ENCODE measurements around the gene E2F3. TPM values are rescaled to one million over a fixed set of nuclear protein-coding genes. Genes with fewer than 3 reads are reported as not detected.
"Not testable (repeated sequence)": the region's sequence is repeated elsewhere in the genome, so short reads cannot be mapped to it uniquely, and the experiment has no call there.

E2F3 gene
- polyA plus RNA-seq, 2 of the 4 experiments (the other 2 are of a cell fraction) = 14.4 to 18.0 TPM

DNA sequence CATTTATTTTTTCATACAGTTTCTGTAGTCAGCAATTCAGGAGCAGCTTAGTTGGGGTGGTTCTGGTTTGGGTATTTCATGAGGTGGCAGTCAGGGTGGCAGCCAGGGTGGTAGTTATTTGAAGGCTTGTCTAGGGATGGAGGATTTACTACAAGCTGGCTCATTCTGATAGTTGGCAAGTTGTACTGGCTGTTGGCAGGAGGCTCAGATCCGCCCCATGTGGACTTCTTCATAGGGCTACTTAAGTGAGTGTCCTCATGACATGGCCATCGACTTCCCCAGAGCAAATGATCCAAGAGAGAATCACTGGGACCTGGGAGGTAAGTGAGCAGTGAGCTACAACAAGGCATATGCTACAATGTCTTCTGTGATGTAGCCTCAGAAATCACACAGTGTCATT is 110.2 kb downstream of the E2F3 start:
- WGBS (ENCODE audit: missing lambda C conversion rate) = 33% methylated on average over 2 of the region's 2 CpGs
- TF ChIP-seq CHD4 (IDR thresholded peaks at IDR 0.05; ENCODE audit: borderline replicate concordance) (no peak), MAX (IDR thresholded peaks at IDR 0.05) (no peak), FOSL2 (IDR thresholded peaks at IDR 0.05) (no peak), FOSL2 (CRISPR knock-in tag; IDR thresholded peaks at IDR 0.05) (no peak), BHLHE40 (IDR thresholded peaks at IDR 0.05; ENCODE audit: low read depth, low read length) (no peak), CHD2 (IDR thresholded peaks at IDR 0.05; ENCODE audit: low read length, partially characterized antibody) (no peak), POLR2A (IDR thresholded peaks at IDR 0.05; ENCODE audit: low read length) (no peak), HOXA7 (CRISPR knock-in tag; IDR thresholded peaks at IDR 0.05) (no peak), RFX5 (IDR thresholded peaks at IDR 0.05) (no peak), EHF (CRISPR knock-in tag; IDR thresholded peaks at IDR 0.05) (no peak), ZC3H11A (IDR thresholded peaks at IDR 0.05) (no peak), SMC3 (IDR thresholded peaks at IDR 0.05) (no peak), EP300 (IDR thresholded peaks at IDR 0.05) (no peak)
- TF ChIP-seq, protein P1, sequence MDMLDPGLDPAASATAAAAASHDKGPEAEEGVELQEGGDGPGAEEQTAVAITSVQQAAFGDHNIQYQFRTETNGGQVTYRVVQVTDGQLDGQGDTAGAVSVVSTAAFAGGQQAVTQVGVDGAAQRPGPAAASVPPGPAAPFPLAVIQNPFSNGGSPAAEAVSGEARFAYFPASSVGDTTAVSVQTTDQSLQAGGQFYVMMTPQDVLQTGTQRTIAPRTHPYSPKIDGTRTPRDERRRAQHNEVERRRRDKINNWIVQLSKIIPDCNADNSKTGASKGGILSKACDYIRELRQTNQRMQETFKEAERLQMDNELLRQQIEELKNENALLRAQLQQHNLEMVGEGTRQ (IDR thresholded peaks at IDR 0.05) = no peak
- TF ChIP-seq, protein P2, sequence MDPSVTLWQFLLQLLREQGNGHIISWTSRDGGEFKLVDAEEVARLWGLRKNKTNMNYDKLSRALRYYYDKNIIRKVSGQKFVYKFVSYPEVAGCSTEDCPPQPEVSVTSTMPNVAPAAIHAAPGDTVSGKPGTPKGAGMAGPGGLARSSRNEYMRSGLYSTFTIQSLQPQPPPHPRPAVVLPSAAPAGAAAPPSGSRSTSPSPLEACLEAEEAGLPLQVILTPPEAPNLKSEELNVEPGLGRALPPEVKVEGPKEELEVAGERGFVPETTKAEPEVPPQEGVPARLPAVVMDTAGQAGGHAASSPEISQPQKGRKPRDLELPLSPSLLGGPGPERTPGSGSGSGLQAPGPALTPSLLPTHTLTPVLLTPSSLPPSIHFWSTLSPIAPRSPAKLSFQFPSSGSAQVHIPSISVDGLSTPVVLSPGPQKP (IDR thresholded peaks at IDR 0.05; ENCODE audit: low read depth, low read length) = no peak
- POLR2A ChIA-PET = no interaction called here
- Histone ChIP-seq H3K4me3 (no peak overlapping the region), H3K4me2 (no peak overlapping the region), H3K9me3 (no peaks in the 10 kb centered on the region), H3K27ac (no peak overlapping the region), H3K4me1 (no peaks in the 10 kb centered on the region)
- FAIRE-seq = no peak
- ATAC-seq = no peak
- CTCF ChIA-PET = interaction anchor here (0.7 kb wide), 1 partner anchor 323 kb away, joined by 4 read pairs; no protein-coding TSS in a partner anchor
- no peak for DNase-seq (ENCODE audit: low read depth in 1 of 2, low spot score in 1 of 2)

DNA sequence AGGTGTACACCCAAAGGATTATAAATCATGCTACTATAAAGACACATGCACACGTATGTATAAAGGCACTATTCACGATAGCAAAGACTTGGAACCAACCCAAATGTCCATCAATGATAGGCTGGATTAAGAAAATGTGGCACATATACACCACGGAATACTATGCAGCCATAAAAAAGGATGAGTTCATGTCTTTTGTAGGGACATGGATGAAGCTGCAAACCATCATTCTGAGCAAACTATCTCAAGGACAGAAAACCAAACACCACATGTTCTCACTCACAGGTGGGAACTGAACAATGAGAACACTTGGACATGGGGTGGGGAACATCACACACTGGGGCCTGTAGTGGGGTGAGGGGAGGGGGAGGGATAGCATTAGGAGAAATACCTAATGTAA is 123.5 kb downstream of the E2F3 start:
- CTCF ChIA-PET; H3K27ac ChIP-seq; H3K9me3 ChIP-seq; POLR2A ChIA-PET; DNase-seq (ENCODE audit: low read depth in 1 of 2, low spot score in 1 of 2); H3K4me1 ChIP-seq; H3K4me2 ChIP-seq; FAIRE-seq; H3K4me3 ChIP-seq; ATAC-seq: not testable (repeated sequence)
- 23% methylated on average over 3 of the region's 3 CpGs for WGBS (ENCODE audit: missing lambda C conversion rate)

DNA sequence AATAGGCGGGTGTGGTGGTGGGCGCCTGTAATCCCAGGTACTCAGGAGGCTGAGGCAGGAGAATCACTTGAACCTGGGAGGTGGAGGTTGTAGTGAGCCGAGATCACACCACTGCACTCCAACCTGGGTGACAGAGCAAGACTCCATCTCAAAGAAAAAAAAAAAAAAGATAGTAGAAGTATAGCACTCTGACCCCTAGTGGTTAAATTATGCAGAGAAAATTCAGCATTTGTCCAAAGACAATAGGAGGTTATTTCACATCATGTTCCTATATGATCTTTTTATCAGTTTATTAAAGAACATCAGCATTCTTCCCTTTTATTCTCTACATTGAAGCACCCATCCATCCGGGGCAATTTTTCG is 127.4 kb downstream of the E2F3 start:
- not testable (repeated sequence) for H3K4me1 ChIP-seq
- DNase-seq (ENCODE audit: low read depth in 1 of 2, low spot score in 1 of 2) = peak; percentile 25 to 44

More for the DNA sequence above, 127.4 kb downstream of the E2F3 start:
- peak overlapping the region; percentile 88 for H3K4me2 ChIP-seq
- H3K27ac ChIP-seq = peak overlapping the region; percentile 51 to 82
- H3K9me3 ChIP-seq, FAIRE-seq, POLR2A ChIA-PET: not testable (repeated sequence)
- 4% methylated on average over 5 of the region's 5 CpGs for WGBS (ENCODE audit: missing lambda C conversion rate)
- TF ChIP-seq RAD21 (conservative IDR thresholded peaks at IDR 0.05 in 1 of 2, IDR thresholded peaks at IDR 0.05 in 1 of 2) = peak in 1 of 2 experiments; percentile 34; a peak in 3 of 5 replicates
- peak; percentile 39; the same call in 1 of the 3 replicates for TF ChIP-seq SMC3 (IDR thresholded peaks at IDR 0.05)
- TF ChIP-seq, protein P3, sequence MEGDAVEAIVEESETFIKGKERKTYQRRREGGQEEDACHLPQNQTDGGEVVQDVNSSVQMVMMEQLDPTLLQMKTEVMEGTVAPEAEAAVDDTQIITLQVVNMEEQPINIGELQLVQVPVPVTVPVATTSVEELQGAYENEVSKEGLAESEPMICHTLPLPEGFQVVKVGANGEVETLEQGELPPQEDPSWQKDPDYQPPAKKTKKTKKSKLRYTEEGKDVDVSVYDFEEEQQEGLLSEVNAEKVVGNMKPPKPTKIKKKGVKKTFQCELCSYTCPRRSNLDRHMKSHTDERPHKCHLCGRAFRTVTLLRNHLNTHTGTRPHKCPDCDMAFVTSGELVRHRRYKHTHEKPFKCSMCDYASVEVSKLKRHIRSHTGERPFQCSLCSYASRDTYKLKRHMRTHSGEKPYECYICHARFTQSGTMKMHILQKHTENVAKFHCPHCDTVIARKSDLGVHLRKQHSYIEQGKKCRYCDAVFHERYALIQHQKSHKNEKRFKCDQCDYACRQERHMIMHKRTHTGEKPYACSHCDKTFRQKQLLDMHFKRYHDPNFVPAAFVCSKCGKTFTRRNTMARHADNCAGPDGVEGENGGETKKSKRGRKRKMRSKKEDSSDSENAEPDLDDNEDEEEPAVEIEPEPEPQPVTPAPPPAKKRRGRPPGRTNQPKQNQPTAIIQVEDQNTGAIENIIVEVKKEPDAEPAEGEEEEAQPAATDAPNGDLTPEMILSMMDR (IDR thresholded peaks at IDR 0.05) = peak; percentile 46
- ATAC-seq = peak; percentile 66 to 86; a peak in 3 of 6 replicates
- CTCF ChIA-PET = interaction anchor here (0.6 to 1.9 kb wide), 9 partner anchors 9 to 239 kb away, joined by 3 to 24 read pairs (median 5); no protein-coding TSS in a partner anchor
- H3K4me3 ChIP-seq = peak overlapping the region; percentile 42

Data from A549 (cell line).